ENCODE results near the gene POLR3H. TPM values are rescaled to one million over a fixed set of nuclear protein-coding genes. Genes with fewer than 3 reads are reported as not detected.
A peak's percentile ranks its signal among the peaks of the same experiment; 100 is the strongest.

Gene POLR3H
- total and polyA plus RNA-seq, 2 experiments from 2014 or later, result 19.0 to 26.5 TPM

- Mint-ChIP-seq H3K27me3 (ENCODE audit: insufficient read depth, low read depth, poor library complexity) (peaks cover 6% of the 10 kb centered on the region), H3K9me3 (no peaks in the 10 kb centered on the region), H3K4me1 (no peaks in the 10 kb centered on the region), H3K36me3 (ENCODE audit: low read depth) (peaks cover 34% of the 10 kb centered on the region), H3K27ac (no peak overlapping the region), H3K4me3 (no peak overlapping the region)
- H3F3A ChIP-seq (replicated peaks; ENCODE audit: low read depth), result 0 out of 2 replicates have a peak, but pooled peaks cover 2% of the 10 kb centered on the region
- no peaks in the 10 kb centered on the region for H3K27me3 ChIP-seq (ENCODE audit: insufficient read depth)
- no peak for ATAC-seq
- H4K20me1 ChIP-seq (replicated peaks; ENCODE audit: insufficient read depth), result no peaks in the 10 kb centered on the region
- no peaks in the 10 kb centered on the region for H3K4me1 ChIP-seq (ENCODE audit: insufficient read depth)
- no peaks in the 10 kb centered on the region for H3K79me2 ChIP-seq (replicated peaks; ENCODE audit: insufficient read depth)
- no peaks in the 10 kb centered on the region for H3K36me3 ChIP-seq (ENCODE audit: insufficient read depth)
- no peak overlapping the region for H2AFZ ChIP-seq
- H3K27ac ChIP-seq (ENCODE audit: low read depth), result no peak overlapping the region
- no peak overlapping the region for H3K4me3 ChIP-seq
- TF ChIP-seq ZNF462 (CRISPR knock-in tag; IDR thresholded peaks at IDR 0.05), result no peak
- H3K4me2 ChIP-seq, result no peak overlapping the region
- no peak for DNase-seq (ENCODE audit: low spot score)
- no peaks in the 10 kb centered on the region for H3K9me2 ChIP-seq (ENCODE audit: insufficient read depth)
These were observed 38.6 kb downstream of the POLR3H start for GRCh38 chr22:41505511-41506220.

- H2AFZ ChIP-seq, result no peak overlapping the region
- no peaks in the 10 kb centered on the region for H3K79me2 ChIP-seq (replicated peaks; ENCODE audit: insufficient read depth)
- Mint-ChIP-seq H3K27ac (peak overlapping the region; percentile 40; the same call in 1 of the 2 replicates), H3K27me3 (ENCODE audit: insufficient read depth, low read depth, poor library complexity) (peaks cover 6% of the 10 kb centered on the region), H3K36me3 (ENCODE audit: low read depth) (peaks cover 30% of the 10 kb centered on the region), H3K4me1 (no peaks in the 10 kb centered on the region), H3K4me3 (no peak overlapping the region), H3K9me3 (no peaks in the 10 kb centered on the region)
- no peaks in the 10 kb centered on the region for H3K36me3 ChIP-seq (ENCODE audit: insufficient read depth)
- ATAC-seq (no peak), DNase-seq (ENCODE audit: low spot score) (no peak)
- H3K9me2 ChIP-seq (ENCODE audit: insufficient read depth), result no peaks in the 10 kb centered on the region
- H3K27me3 ChIP-seq (ENCODE audit: insufficient read depth), result no peaks in the 10 kb centered on the region
- H3K27ac ChIP-seq (ENCODE audit: low read depth), result no peak overlapping the region
- 0 out of 2 replicates have a peak, but pooled peaks cover 1% of the 10 kb centered on the region for H3F3A ChIP-seq (replicated peaks; ENCODE audit: low read depth)
- H3K4me3 ChIP-seq, result no peak overlapping the region
- no peak overlapping the region for H3K4me2 ChIP-seq
- no peaks in the 10 kb centered on the region for H3K4me1 ChIP-seq (ENCODE audit: insufficient read depth)
- H4K20me1 ChIP-seq (replicated peaks; ENCODE audit: insufficient read depth), result no peaks in the 10 kb centered on the region
- TF ChIP-seq CTCF (conservative IDR thresholded peaks at IDR 0.05; ENCODE audit: low read depth in 2 of 2), result no peak
- TF ChIP-seq POLR2AphosphoS5 (IDR thresholded peaks at IDR 0.05; ENCODE audit: low read depth), result no peak
- no peak for TF ChIP-seq ZNF114 (CRISPR knock-in tag; IDR thresholded peaks at IDR 0.05)
- TF ChIP-seq EZH2phosphoT487 (IDR thresholded peaks at IDR 0.05; ENCODE audit: unreplicated experiment), result no peak
- no peak for TF ChIP-seq REST (IDR thresholded peaks at IDR 0.05; ENCODE audit: unreplicated experiment)
- no peak for TF ChIP-seq STAT1 (IDR thresholded peaks at IDR 0.05; ENCODE audit: unreplicated experiment)
These were observed 39.5 kb downstream of the POLR3H start for GRCh38 chr22:41504816-41505215.
